HG03439 (cell line): ENCODE measurements around the gene NUTF2.
A peak's percentile ranks its signal among the peaks of the same experiment; 100 is the strongest.
"Not testable (repeated sequence)": the region's sequence is repeated elsewhere in the genome, so short reads cannot be mapped to it uniquely, and the experiment has no call there.

ENCODE experiments used
- ATAC-seq: cut with Tn5 transposase; IDR thresholded peaks from one replicate; pipeline ENCODE4 v1.9.1; 2021; ENCODE audit warnings: mild to moderate bottlenecking, moderate library complexity; ENCODE audit not compliant: unreplicated experiment

The NUTF2 gene

DNA sequence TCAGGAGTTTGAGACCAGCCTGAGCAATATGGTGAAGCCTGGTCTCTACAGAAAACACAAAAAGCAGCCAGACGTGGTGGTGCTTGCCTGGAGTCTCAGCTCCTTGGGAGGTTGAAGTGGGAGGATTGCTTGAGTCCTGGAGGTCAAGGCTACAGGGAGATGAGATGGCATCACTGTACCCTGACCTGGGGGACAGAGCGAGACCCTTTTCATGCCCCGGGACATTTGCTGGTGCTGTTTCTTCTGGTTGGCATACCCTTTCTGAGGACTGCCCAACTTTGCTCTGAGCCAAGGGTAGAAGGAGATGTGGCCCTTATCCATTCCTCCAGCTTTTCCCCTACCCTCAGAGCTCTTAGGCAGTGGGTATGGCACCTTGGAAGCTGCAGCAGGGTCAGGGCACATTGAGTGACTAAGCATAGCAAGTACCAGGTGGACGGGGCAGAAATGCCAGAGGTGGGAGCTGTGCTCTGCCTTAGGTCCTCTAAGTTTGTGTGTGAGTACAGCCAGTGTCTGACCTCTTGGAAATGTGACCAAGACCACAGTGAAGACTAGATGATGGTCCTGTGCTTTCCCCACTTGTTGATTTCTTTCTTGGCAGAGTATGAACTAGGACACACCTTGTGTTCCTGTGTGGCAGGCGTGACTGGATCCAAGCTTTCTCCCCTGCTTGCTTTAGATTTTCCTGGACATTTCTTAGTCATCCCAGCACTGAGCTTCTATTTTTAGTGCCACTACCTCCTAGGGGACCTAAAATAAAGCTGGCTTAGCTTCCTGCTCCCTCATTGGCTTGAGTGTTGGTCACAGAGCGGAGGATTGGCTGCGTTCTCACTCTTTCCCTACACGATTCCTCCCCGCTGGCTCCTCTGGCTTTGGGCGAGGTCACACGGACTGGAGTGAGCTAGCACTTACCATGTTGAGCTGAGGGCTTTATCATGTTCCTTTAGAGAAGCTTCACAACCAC lies 16.2 kb downstream of the NUTF2 start:
- ATAC-seq: no peak

DNA sequence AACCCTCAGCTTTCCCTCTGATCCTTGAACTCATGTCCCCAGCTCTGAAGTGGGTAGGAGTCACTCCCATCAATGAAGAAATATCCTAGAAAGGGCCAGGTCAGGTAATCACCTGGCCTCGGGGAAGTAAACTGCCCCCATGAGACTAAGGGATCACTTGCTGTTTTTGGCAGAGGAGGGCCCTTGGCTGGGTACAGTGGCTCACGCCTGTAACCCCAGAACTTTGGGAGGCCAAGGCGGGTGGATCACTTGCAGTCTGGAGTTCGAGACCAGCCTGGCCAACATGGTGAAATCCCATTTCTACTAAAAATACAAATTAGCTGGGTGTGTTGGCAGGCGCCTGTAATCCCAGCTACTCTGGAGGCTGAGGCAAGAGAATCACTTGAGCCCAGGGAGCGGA lies 17.3 kb downstream of the NUTF2 start:
- ATAC-seq: not testable (repeated sequence)

DNA sequence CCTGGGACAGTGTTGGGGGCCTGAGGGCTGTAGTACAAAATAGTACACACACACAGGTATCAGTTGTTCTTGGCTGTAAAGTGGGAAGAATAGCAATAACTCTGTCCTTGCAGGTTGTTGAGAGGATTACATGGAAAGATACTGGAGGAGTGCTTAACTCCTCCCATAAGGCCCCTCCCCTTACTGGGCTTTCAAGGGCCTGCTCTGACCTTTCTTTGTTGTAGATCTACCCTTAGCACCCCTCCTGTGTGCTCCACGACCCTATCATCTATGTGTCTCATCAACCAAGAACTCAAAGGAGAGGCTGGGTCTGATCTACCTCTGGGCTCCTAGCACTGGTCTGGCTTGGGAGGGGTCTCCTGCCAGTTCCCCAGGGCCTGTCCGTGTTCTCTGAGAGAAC lies 17.9 kb downstream of the NUTF2 start:
- ATAC-seq: no peak

DNA sequence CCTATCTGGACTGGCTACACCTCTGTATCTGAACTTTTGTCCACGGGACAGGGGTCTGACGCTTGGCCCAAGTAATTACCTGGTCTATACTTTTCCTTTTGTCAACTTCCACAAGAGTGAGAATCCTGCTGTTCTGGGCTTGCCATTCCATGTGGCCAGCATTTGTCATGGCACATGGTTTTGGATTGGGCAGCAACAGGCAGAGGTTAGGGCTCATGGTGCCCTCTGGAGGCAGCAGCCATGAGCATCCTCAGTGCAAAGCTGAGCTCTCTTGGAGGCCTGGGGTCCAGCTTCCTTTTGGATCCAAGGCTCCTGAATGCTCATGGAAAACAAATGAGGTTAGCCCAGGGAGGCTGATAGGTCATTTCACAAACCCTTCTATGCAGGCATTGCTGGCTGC lies 18.6 kb downstream of the NUTF2 start:
- ATAC-seq: no peak

DNA sequence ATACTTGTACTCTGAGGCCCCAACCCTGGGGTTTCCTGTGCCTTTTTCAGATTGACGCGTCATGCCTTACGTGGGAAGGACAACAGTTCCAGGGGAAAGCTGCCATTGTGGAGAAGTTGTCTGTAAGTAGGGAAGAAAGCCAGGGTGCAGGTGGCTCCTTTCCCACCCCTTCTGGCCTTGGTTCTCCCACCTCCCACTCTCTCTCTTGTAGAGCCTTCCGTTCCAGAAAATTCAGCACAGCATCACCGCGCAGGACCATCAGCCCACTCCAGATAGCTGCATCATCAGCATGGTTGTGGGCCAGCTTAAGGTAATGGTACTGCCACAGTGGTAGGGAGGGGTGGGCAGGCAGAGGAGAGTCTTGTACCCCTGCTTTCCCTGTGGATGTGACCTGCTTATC lies 21.6 kb downstream of the NUTF2 start:
- ATAC-seq: no peak

DNA sequence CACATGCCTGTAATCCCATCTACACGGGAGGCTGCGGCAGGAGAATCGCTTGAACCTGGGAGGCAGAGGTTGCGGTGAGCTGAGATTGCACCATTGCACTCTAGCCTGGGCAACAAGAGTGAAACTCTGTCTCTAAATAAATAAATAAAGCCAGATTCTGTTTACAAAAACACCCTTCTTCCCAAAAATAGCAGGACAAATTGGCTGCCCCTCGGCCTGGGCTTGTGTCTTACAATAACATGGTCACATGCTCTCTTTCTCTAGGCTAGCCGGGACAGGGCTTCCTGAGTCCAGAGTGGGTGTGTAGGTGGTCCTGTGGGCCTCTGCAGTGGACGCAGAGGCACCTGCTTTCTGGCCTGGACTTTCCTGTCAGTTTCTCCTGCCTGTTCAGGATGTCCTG lies 22.9 kb downstream of the NUTF2 start:
- ATAC-seq: no peak

DNA sequence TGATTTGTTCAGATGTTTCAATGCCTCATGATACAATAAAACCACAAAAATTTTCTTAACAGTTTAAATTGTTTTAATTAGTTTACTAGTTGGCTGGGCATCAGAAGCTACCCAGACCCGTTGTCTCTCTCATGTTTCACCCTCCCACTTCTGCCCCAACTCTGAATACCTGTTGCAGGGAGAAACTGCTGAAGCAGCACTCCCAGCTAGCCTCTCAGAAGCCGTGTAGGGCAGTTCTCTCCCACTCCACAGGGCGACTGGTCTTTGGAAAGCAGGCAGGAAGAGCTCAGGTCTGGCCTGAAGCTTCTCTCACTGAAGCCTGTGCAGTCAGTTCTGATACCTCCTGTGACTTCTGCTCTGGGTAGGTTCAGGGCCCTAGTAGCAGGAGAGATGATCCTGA lies 24.5 kb downstream of the NUTF2 start:
- no peak for ATAC-seq

DNA sequence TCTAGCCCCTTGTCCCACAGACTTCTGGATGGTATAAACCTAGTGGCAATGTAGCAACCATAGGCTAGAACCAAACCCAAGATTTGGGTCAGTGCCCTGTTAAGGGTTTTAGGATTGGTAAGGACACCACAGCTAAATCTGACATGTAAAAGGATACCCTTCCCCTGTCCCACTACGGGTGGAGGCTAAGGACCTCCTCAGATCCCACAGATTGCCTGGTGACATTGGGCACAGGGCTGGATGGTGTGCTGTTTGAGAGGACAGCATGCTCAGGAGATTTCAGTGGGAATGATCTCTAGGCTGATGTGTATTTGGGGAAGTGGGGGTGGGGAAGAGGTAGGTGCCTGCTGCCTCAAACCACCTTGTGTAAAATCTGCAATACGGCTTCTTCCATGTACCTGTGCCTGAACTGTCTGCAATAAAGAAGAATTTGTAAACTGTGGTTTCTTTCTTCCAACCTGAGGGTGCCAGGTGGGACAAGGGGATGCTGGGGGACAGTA lies 25.4 kb downstream of the NUTF2 start:
- no peak for ATAC-seq

DNA sequence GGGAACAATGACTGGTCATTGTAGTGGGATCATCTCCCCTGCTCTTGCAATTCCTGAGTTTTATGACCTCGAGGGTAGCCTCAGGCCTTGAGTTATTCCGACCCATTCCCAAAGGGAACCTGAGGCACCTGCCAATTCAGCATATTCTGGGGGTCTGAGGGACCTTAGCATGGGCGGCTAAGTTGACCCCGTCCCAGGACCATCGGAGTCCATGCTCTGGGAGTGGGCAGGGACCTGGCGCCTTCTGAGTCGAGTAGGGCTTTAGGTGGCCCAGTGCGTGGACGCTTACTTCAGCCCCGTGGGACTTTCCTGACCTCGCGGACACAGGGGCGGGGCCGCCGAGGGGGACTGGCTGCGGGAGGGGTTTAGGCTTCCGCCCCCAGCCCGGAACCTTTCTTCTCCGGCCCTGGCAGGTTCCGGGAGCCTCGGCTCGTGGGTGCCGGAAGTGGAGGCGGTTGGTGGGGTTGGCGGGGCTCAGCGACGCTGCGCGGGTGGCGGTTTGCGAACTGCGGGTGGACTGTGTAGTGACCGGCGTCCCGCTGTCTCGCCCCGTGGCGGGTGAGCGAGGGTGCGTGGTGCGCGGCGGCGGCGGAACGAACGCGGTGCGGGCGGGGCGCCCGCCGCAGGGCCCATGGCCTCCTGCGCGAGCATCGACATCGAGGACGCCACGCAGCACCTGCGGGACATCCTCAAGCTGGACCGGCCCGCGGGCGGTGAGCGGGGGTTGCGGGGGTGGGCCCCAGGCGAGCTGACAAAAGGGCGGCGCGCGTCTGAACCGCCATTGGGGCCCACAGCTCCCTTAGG lies 26.1 kb downstream of the NUTF2 start, which contains the start of gene EDC4:
Gene EDC4 (plus strand): TSS at position 422 of the 804 bp plus-strand sequence. CDS start 210 bp downstream, at position 632.
- ATAC-seq: peak; percentile 68

DNA sequence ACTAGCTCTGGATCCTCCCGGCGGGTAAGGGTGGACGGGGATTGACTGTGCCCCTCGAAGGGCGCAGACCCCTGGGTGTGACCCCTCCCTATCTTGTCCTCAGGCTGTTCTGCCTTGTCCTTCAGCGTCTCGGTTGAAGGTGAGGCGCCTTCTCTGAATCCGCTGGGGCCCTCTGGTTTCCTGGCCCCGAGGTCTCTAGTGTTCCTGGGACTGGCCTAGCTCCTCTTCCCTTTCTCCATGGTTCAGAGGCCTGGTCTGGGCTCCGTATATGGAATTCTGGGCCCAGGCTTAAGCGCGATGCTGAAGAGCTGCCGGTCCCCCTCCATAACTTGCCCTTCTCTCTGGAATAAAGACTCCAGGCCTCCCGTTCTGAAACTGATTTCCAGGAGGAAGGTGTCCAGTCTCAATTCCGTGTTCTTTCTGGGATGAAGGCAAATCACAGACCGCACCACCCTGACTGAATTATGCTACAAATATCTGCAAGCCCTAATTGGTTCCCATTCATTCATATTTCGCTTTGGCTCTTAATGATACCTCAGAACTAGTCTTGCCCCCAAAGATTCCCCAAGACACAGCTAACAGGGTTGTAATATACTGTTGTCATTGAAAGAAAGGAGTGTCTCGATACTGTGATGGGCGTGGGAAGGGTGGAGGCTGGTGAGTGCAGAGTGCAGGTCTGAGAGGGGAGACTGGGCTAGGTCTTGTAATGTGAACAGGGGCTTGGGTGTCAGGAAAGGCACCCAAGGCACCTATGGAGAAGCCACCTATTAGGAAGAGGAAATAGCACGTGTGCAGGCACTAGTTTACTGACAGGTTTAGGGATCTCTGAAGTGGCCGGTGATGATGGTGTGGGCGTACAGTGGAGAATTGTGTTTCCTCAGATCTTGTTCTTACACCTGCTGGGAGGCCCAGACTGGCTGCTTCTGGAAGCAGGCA lies 27.0 kb downstream of the NUTF2 start:
- peak; percentile 21 for ATAC-seq

DNA sequence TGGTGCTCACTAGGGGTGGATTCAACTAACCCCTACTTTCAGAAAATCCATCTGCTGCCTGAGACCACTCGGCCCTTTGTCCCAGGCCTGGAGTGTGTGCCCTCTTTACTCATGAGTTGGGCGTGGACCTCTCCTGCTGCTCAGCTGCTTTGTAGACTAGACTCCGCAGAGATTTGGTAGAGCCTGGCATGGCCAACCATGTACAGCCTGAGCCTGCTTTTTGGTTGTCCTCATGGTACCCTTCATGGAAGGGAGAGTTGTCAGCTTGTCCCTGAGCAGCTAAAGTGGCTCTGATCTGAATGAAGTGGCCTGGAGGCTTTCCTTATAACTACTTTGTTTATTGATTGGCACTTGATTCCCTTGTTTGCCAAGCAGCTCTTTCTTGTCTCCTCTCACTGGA lies 27.6 kb downstream of the NUTF2 start:
- no peak for ATAC-seq

DNA sequence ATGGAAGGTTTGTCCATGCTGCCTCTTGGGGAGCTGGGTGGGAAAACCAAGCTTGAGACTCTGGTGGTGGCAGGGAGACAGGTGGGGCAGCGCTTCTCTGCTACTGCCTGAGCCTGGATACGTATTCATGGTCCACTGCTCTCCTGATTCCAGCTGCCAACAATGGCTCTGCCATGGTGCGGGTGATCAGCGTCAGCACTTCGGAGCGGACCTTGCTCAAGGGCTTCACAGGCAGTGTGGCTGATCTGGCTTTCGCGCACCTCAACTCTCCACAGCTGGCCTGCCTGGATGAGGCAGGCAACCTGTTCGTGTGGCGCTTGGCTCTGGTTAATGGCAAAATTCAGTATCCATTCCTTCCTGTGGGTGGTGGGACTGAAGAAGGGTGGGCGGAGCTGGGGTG lies 30.3 kb downstream of the NUTF2 start:
- no peak for ATAC-seq

DNA sequence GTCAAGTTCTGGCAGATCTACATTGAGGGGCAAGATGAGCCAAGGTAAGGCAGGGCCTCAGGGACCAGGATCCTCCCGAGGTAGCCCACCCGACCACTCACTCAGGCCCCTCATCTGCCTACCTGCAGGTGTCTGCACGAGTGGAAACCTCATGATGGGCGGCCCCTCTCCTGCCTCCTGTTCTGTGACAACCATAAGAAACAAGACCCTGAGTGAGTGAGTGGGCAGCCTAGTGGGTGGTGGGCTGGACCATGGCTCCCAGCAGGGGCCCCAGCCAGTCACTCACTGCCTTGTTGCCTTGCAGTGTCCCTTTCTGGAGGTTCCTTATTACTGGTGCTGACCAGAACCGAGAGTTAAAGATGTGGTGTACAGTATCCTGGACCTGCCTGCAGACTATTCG lies 31.5 kb downstream of the NUTF2 start:
- ATAC-seq: no peak

DNA sequence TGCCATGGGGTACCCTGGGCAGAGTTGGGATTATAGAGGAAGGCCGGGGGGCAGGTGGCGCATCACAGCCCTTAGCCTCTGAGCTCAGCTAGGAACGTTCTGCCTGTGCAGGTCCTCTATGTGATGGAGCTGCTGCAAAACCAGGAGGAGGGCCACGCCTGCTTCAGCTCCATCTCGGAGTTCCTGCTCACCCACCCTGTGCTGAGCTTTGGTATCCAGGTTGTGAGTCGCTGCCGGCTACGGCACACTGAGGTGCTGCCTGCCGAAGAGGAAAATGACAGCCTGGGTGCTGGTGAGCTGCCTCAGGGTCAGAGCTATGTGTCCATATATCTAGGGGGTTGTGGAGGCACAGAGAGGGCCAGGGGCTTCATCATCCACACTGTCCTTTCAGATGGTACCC lies 32.1 kb downstream of the NUTF2 start:
- no peak for ATAC-seq

DNA sequence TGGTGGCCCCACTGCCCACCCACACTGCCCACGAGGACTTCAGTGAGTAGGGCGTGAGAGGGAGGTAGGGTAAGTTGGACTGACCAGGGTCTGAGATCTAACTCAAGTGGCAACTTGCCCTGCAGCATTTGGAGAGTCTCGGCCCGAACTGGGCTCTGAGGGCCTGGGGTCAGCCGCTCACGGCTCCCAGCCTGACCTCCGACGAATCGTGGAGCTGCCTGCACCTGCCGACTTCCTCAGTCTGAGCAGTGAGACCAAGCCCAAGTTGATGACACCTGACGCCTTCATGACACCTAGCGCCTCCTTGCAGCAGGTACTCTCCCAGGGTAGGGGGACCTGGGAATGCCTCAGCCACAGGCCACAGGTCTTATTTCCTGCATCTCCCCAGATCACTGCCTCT lies 32.7 kb downstream of the NUTF2 start:
- ATAC-seq: no peak

DNA sequence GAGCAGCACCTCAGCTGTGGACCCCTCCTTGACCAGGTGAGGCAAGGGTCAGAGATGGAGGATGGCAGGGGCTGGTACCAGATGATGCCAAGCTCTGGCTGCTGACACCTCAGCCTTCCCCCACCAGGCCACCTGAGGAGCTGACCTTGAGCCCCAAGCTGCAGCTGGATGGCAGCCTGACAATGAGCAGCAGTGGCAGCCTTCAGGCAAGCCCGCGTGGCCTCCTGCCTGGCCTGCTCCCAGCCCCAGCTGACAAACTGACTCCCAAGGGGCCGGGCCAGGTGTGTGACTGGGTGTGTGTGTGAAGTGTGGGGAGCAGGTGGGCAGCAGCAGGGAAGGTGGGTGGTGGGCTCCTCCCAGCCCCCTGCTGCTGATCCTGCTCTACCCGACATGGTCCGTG lies 33.2 kb downstream of the NUTF2 start:
- no peak for ATAC-seq

DNA sequence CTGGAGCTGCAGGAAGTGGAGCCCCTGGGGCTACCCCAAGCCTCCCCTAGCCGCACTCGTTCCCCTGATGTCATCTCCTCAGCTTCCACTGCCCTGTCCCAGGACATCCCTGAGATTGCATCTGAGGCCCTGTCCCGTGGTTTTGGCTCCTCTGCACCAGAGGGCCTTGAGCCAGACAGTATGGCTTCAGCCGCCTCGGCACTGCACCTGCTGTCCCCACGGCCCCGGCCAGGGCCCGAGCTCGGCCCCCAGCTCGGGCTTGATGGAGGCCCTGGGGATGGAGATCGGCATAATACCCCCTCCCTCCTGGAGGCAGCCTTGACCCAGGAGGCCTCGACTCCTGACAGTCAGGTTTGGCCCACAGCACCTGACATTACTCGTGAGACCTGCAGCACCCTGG lies 33.9 kb downstream of the NUTF2 start:
- no peak for ATAC-seq

DNA sequence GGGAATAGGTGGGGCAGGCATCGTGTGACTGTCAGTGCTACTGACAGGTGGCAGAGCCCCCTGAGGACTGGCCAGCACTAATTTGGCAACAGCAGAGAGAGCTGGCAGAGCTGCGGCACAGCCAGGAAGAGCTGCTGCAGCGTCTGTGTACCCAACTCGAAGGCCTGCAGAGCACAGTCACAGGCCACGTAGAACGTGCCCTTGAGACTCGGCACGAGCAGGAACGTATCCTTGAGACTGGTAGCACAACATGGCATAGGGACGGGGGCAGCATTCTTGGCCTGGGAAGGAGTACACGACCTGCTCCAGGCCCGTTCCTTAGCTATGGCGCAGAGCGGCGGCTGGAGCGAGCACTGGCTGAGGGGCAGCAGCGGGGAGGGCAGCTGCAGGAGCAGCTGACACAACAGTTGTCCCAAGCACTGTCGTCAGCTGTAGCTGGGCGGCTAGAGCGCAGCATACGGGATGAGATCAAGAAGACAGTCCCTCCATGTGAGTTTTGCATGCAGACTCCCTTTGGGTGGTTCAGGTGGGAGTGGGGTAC lies 35.0 kb downstream of the NUTF2 start:
- no peak for ATAC-seq

DNA sequence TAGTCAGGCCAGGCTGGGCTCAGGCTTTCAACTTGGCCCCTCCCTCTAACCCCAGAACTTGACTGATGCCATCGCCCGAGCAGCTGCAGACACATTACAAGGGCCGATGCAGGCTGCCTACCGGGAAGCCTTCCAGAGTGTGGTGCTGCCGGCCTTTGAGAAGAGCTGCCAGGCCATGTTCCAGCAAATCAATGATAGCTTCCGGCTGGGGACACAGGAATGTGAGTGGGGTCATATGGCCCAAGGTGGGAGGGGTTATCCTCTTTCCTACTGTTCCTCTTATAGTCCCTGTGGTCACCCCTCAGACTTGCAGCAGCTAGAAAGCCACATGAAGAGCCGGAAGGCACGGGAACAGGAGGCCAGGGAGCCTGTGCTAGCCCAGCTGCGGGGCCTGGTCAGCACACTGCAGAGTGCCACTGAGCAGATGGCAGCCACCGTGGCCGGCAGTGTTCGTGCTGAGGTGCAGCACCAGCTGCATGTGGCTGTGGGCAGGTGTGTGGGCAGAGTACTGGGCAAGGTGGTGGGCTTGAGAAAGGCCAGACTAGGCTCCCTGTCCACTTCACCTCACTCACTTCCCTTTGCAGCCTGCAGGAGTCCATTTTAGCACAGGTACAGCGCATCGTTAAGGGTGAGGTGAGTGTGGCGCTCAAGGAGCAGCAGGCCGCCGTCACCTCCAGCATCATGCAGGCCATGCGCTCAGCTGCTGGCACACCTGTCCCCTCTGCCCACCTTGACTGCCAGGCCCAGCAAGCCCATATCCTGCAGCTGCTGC lies 35.8 kb downstream of the NUTF2 start:
- no peak for ATAC-seq
